UCSD-AML1 (cell line): ENCODE data around the gene RRH.
"Not testable (repeated sequence)": the region's sequence is repeated elsewhere in the genome, so short reads cannot be mapped to it uniquely, and the experiment has no call there.

Experiments
- DNase-seq: peaks from one replicate; lab custom pipeline; 2025; ENCODE audit not compliant: unreplicated experiment; lab: John Stamatoyannopoulos, UW

RRH gene

GRCh38 chr4:109836985-109837384 is 9.2 kb downstream of the RRH start:
- DNase-seq = no peak

- DNase-seq = no peak
Measured at GRCh38 chr4:109846395-109847098, 18.8 kb downstream of the RRH start.

DNA sequence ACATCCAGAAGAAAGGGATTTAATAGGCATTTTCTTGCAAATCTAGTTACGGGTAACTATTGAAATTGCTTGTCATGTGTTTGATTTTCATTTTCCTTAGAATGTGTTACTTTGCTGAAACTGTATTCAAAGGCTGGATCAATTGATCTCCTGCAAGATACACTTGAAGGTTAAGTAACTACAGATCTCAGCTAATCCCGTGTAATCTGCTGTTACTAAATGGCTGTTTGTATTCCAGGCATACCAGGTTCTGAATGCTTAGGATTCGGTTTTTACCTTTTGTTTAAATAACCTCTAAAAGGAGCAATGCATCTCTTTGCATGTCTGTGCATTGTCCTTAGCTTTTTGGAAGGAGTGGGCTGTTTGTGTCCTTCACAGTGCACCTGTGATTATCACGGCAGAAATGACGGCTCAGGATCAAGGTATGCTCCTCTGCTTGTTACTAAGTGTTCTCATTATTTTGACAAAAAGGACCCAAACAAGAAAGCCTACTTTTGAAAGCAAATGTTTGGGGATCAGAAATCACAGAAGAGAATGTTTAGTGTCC is 20.2 kb downstream of the RRH start, which contains the start of gene LRIT3:
TSS of gene LRIT3 (plus strand) at position 212 of the 547 bp plus-strand sequence. CDS start at position 307, 95 bp downstream.
- no peak for DNase-seq

DNA sequence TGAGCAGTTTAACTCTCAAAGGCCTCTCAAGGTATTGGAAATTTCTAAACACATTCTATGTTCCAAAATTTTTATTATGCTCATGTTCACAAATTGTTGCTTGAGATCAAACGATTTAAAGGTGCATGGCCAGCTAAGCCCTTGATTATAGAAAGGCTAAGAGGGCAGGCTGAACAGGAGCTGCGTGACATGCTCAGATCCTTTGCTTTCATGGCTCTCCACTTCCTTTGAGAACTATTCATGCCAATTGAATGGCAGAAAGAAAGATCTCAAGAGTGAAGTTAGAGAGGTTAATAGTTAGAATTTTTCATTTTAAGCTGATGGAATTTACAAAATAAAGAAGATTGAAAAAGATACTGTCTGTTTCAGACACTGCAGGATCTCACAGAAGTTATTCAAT is 20.7 kb downstream of the RRH start:
- no peak for DNase-seq

DNA sequence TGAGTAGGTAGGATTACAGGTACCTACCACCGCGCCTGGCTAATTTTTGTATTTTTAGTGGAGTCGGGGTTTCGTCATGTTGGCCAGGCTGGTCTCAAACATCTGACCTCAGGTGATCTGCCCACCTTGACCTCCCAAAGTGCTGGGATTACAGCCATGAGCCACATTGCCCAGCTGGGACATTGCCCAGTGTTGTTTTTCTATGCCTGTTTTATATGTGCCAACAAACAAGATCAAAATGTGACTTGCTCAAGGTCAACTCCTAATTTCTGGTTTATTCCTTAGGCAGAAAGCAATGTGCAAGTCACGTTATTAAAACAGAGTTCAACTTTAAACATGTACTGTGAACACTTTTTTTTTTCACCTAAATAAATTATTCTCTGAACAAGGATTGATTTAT is 22.8 kb downstream of the RRH start:
- DNase-seq = no peak

DNA sequence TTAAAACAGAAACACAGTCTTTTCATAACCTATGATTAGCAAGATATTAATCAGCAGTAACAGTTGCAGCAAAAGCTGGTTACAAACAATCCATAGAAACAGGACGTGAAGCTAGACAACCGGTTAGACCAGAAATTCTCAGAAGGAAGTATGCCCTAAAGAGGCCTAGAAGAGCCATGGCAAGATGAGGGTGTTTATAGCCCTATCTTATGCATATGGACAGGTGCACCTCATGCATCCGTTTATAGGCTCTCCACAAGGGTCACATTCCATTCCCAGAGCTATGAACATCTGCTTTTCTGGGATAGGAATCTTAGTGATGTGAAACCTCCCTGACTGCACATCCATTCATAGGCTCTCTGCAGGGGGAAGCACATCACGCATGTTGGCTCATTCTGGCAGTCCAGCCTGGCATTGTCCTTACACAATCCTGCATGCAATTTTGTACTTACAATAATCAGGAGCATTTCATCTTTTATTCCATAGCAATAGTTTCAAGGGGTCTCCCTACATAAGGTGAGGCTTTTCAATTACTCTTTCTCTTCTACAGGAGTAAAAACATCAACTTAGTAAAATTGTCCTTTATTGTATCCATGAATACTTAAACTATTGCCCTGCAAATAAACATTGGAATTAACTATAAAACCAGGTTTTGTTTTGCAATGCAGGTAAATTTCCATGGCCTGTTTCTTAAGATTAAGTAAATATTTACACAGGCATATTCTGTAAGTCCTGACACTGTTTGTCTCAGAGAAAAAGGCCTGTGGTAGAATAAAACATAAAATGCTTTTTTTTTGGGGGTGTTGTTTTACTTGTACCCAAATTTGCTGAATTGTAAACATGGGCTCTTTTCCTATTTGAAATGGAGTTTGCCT is 31.9 kb downstream of the RRH start:
- DNase-seq = not testable (repeated sequence)

DNA sequence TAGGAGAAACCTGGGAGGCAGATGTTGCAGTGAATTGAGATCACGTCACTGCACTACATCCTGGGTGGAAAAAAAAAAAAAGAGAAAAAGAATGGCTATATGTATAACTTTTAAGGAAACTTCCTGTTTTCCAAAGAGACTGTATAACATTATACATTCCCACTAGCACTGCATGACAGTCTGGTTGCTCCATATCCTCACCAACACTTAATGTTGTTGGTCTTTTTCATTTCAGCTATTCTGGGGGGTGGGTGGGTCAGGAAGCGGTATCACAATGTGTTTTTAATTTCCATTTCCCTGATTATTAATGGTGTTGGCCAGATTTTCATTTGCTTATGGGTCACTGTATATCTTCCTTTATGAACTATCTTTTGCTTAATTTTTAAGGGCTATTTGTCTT is 33.5 kb downstream of the RRH start:
- no peak for DNase-seq

DNA sequence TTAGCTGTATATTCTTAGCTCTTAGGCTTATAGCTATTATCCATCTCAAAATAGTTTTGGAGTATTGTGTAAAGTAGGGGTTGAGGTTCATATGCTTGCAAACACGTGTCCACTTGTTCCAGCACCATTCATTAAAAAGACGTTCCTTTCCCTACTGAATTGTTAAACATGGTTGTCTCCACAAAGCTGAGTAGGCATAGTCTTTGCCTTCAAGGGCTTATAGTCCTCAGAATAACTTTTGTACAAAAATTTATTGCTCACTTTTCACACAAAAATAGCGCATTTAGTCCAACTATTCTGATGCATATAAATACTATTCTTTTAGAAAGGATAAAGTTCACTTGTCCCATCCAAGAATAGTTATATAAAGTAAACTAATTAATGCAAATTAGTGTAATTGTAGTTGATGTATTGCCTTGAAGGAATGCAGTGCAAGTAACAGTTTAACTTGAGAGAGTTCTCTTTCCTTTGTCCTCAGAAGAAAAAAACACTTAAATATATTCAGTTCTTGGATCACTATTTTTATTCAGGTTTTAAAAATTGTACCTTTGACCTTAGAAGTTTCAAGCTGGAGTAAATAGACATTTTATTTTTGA is 34.2 kb downstream of the RRH start:
- DNase-seq = no peak

- no peak for DNase-seq
Measured at GRCh38 chr4:109864134-109864533, 36.4 kb downstream of the RRH start.

- DNase-seq = no peak
Measured at GRCh38 chr4:109870061-109870460, 42.3 kb downstream of the RRH start.

GRCh38 chr4:109872065-109872464 is 44.3 kb downstream of the RRH start:
- DNase-seq = no peak

GRCh38 chr4:109872950-109873656 is 45.3 kb downstream of the RRH start:
- DNase-seq = no peak

DNA sequence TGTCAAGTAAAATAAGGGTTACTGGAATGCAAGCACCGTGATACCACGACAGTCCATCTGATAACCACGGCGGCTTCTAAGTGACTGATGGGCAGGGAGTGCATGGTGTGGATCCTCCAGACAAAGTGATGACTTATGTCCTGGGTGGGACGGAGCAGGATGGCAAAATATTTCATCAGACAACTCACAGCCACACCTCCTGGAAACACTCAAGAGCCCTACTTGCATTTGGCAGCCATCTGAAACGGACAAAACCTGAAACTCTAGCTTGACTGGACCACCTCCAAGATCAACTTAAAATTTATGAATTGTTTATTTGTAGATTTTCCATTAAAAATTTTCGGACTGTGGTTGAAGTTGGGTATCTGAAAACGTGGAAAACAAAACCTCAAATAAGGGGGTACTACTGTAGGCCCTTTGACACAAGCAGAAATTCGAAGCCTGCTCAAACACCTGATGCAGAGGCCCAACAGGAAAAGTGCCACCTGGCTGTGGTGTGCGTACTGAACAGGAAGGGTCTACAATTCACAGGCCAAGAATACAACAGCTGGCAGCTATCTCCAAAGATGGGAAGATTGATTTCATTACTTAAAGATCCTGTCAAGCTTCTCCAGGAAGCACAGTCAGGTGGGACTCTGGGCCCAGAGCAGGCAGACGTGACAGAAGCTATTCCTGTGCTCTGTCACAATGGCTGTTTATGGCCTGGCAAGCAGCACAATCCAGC is 46.2 kb downstream of the RRH start:
- no peak for DNase-seq

GRCh38 chr4:109875106-109875505 is 47.3 kb downstream of the RRH start:
- DNase-seq = no peak

- not testable (repeated sequence) for DNase-seq
Measured at GRCh38 chr4:109875553-109875952, 47.8 kb downstream of the RRH start.

DNA sequence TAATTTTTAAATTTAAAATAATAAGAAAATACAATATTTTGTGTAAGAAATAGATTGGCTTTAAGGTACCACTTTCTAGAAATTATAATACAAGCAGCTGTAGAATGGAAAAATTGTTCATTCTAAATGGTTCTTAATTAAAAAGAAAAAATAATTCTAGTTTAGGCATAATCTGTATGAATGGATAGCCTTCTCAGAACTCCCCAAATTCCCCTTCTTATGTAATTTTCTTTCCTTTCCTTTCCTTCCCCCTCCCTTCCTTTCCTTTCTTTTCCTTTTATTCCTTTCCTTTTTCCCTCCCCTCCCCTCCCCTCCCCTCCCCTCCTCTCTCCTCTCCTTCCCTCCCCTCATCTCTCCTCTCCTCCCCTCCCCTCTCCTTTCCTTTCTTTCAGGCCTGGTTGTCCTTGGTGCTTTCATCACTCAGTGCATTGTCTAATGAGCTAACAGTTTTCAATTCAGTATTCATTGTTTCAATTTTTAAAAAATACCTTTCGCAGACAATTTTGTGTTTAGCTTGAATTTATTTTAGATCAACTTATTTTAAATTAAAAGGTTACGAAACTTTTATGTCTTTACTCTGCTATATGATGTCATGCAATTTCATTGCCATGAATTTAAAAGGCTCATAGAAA is 49.0 kb downstream of the RRH start:
- no peak for DNase-seq

GRCh38 chr4:109877400-109877799 is 49.6 kb downstream of the RRH start:
- no peak for DNase-seq

- DNase-seq = no peak
Measured at GRCh38 chr4:109878355-109878754, 50.6 kb downstream of the RRH start.

DNA sequence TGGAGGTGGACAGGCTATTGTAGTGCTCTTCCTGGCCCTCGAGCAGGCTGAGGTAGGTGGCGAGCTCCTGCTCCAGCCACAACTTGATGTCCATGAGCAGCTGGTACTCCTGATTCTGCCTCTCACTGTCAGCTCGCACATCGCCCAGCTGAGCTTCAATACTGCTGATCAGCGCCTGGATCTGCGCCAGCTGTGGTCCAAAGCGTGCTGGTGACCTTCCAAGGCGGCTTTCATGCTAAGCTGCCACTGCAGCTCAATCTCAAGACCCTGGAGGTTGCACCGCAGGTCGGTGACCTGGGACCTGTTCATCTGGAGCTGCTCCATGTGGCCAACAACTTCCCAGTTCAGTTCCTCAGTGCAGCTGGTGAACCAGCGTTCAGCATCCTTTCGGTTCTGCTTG is 51.3 kb downstream of the RRH start:
- DNase-seq = no peak
